Activated CD8-positive, alpha-beta memory T cell treated with anti-CD3 and anti-CD28 coated beads for 48 hours (primary cell): ENCODE data around the gene ANO7.
"Not testable (repeated sequence)": the region's sequence is repeated elsewhere in the genome, so short reads cannot be mapped to it uniquely, and the experiment has no call there.

ENCODE experiments used
- DNase-seq, 3 experiments: peaks; one replicate each; pipeline ENCODE4 v3.0.0-alpha.2; 2020; ENCODE audit warnings: low read depth in 2 of 3, low spot score in 2 of 3

ANO7 gene

GRCh38 chr2:241189856-241190201, 1.4 kb downstream of the ANO7 start:
- no peak for DNase-seq

GRCh38 chr2:241190291-241190981, 2.0 kb downstream of the ANO7 start:
- no peak for DNase-seq

- DNase-seq, result no peak
These were observed 2.6 kb downstream of the ANO7 start for GRCh38 chr2:241191081-241191480.

- no peak for DNase-seq
These were observed 4.8 kb downstream of the ANO7 start for GRCh38 chr2:241193271-241193670.

DNA sequence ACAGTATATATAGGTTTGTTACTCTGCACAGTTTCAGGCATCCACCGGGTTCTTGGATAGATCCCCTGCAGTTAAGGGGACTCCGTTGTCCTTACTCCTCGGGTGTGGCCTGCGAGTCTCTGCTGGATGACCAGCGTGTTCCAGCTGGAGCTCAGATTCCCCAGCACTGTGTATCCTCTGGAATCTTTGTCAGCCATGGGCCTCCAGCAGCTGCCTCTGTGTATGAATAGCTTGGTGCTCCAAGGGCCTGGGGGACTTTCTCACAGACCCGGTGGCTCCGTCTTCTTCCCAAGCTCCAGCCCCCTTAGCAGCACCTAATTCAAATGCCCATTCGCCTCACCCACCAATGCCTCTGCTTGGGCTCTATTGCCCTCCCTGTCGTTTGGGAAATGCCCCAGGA, 6.3 kb downstream of the ANO7 start:
- DNase-seq, result no peak

- no peak for DNase-seq
These were observed 7.1 kb downstream of the ANO7 start for GRCh38 chr2:241195506-241196130.

DNA sequence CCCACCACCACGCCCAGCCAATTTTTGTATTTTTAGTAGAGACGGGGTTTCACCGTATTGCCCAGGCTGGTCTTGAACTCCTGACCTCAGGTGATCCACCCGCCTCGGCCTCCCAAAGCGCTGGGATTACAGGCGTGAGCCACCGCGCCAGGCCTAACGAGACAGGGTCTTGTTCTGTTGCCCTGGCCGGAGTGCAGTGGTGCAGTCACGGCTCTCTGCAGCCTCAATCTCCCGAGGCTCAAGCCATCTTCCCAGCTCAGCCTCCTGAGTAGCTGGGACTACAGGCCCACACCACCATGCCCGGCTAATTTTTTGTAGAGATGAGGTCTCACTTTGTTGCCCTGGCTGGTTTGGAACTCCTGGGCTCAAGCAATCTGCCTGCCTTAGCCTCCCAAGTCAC, 8.8 kb downstream of the ANO7 start:
- not testable (repeated sequence) for DNase-seq

DNA sequence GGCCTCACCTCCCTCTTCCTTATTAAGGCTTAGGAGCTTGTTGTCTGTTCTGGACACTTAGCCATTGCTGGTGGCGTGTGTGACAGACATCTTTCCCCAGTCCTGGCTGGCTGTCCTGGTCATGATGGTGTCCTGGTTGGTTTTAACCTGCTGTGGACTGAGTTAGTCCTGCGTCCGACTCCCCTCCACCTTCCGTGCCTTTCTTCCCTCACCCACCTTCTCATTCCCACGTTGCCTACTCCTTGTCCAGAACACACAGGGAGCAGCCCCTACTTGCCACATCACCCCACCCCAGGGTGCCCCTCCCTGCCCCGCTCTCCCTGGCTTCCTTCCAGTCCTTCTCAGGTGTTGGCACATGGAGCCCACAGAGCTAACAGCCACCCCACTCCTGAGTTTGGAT, 9.5 kb downstream of the ANO7 start:
- DNase-seq, result no peak

DNA sequence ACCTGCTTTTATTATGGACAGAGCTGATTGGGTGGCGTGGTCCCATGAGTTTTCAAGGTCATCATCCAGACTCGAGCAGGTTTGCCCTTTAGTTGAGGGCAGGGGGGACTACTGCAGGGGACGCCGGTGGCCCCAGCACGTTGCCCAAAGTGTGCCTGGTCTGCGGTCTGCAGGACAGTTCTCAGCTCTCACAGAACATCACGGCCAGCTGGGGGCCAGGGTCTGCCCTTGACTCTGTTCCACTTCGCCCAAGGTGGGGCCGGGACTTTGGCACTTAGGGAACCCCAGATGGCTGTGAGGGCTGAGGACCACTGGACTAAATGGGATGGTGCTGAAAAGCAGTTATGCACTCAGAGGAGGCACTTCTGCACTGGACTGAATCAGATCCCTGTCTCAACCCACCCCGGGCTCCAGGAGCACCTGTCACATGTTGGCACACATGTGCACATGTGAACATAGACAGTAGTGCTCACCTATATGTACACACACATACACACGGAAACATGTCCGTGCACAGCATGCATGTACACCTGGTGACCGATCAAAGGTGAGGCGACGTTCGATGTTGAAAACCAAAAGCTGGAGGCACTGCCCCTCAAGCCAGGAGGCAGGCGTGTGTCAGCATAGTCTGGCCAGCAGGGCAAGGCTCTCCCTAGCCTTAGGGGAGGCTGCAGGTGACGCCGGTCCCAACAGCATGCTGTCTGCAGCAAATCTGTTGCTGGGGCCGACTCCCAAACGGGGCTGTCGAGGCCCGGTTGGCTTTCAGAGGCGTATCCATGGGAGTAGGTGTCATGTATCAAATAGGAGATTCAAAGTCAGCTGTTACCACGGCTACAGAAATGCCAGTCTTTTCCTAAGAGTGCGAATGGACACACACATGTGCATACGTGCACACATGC, 10.2 kb downstream of the ANO7 start:
- no peak for DNase-seq

DNA sequence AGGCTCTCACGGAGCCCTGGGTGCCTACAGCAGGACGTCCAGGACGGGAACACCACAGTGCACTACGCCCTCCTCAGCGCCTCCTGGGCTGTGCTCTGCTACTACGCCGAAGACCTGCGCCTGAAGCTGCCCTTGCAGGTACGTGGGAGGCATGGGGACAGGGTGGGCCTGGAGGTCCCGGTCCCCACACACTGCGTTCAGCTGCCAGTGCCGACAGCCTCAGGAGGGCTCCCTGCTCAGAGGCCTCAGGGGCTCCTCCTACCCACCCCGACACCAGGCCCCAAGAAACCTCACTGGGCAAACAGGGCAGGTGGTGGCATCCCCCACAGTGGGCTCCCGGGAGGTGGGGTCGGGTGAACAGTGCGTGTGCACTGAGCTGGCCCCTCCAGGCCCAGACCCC, 10.8 kb downstream of the ANO7 start:
- no peak for DNase-seq

DNA sequence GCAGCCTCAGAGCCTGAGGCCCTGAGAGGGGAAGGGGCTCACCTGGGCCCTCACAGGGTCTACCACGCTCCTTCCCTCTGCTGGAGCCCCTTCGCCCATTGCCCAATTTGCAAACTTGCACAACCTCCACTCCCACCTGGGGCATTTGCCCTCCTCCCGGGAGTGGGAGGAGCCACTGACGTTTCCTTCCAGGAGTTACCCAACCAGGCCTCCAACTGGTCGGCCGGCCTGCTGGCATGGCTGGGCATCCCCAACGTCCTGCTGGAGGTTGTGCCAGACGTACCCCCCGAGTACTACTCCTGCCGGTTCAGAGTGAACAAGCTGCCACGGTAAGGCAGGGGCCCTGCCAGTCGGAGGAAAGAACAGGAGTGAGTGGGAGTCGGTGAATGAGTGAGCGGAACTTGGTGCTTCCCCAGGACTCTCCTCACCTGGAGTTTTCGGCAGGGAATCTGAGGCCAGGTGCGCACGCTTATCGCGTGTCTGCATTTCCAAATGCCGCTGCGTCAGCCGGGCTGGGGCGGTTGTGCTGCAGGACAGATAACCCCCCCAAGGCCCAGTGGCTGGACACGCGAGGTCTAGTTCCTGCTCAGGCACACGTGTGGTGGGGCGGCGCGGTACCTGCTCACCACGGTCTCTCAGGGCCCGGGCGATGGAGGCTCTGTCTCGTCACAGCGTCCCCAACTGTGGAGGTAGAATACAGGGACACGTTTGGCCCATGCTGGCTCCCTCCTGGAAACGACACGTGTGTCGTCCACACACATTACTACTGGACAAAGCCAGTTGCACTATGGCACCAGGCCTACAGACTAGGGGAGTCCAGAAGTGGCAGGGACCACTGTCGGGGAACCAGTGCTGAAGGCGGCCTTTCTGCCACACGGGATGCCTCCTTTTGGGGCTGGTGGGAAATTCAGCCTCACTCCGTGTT, 11.7 kb downstream of the ANO7 start:
- no peak for DNase-seq

DNA sequence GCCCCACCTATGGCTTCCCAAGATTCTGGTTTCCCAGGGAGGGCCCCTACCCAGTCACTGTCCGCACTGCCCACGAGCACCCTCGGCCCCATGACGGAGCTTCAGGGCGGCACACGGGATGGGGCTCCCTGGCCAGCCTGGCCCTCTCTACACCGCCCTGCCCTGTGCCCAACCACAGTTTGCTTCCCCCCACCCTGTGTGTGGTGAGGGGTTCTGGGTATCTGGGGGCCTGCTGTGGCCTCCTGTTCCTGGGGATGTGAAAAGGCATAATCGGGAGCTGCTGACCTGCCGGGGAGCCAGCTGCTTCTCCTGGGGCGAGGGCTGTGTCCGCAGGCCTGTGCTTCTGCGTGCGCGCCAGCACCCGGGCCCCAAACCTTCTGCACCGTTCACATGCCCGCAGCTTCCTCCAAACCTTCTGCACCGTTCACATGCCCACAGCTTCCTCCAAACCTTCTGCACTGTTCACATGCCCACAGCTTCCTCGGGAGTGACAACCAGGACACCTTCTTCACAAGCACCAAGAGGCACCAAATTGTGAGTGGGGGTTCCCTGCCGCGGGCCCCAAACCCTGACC, 12.4 kb downstream of the ANO7 start:
- DNase-seq, result no peak

- no peak for DNase-seq
These were observed 13.2 kb downstream of the ANO7 start for GRCh38 chr2:241201445-241202267.

- no peak for DNase-seq
These were observed 13.8 kb downstream of the ANO7 start for GRCh38 chr2:241202268-241202585.

GRCh38 chr2:241202681-241203080, 14.2 kb downstream of the ANO7 start:
- no peak for DNase-seq

GRCh38 chr2:241203218-241204009, 14.9 kb downstream of the ANO7 start:
- no peak for DNase-seq

GRCh38 chr2:241204010-241204384, 15.5 kb downstream of the ANO7 start:
- DNase-seq, result no peak

DNA sequence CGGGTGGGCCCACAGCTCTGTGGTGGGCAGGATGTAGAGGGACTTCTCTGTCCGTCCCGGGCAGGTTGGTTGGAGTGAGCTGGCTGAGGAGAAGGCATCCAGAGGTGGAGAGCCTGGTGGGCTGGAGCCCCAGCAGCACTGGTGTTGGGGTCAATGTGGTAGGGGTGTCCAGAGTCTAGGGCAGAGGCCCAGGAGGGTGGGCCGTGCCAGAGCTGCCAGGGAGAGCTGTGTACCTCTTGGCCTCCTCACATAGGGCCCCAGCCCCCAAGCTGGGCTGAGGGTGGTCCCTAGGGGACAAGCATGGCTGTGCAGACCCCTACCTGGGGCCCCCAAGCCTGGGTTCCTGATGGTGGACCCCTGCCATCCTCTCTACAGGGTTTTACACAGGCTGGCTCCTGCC, 16.0 kb downstream of the ANO7 start:
- DNase-seq, result no peak

DNA sequence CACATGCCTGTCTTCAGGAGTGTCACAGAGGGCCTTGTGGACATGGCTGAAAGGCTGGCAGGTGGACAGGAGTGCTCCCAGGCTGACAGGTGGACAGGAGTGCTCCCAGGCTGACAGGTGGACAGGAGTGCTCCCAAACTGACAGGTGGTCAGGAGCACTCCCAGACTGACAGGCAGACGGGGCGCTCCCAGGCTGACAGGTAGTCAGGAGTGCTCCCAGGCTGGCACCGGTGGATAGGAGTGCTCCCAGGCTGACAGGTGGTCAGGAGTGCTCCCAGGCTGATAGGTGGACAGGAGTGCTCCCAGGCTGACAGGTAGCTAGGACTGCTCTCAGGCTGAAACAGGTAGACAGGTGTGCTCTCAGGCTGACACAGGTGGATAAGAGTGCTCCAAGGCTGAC, 16.6 kb downstream of the ANO7 start:
- DNase-seq, result no peak
